ENCODE results near the gene FAM3D.

Gene FAM3D

GRCh38 chr3:58588030-58588614, 78.5 kb downstream of the FAM3D start:
- no peak for DNase-seq

GRCh38 chr3:58586776-58587192, 79.8 kb downstream of the FAM3D start:
- DNase-seq, result no peak

- DNase-seq, result no peak
Measured at GRCh38 chr3:58585994-58586393, 80.6 kb downstream of the FAM3D start.

GRCh38 chr3:58585005-58585786, 81.4 kb downstream of the FAM3D start:
- DNase-seq, result no peak

GRCh38 chr3:58584690-58585004, 81.9 kb downstream of the FAM3D start:
- no peak for DNase-seq

Data from NCI-H1436 treated with DMSO at 0.1 percent for 48 hours (cell line).